ENCODE results near the gene CPSF7. TPM values are rescaled to one million over a fixed set of nuclear protein-coding genes. Genes with fewer than 3 reads are reported as not detected.

CPSF7 gene
- polyA plus RNA-seq, 1 experiment = 36.2 TPM

- DNase-seq (ENCODE audit: low read depth) = no peak
- peaks cover 15% of the 10 kb centered on the region for H3K36me3 ChIP-seq (ENCODE audit: control insufficient read depth, insufficient read depth, low read length)
- ChIA-PET POLR2A (no interaction called here), CTCF (interaction anchor here (1.0 to 2.9 kb wide), 4 partner anchors 11 to 34 kb away, joined by 3 to 12 read pairs (median 8); partner anchors contain the start of gene TMEM216)
- no peaks in the 10 kb centered on the region for H3K27me3 ChIP-seq (ENCODE audit: control insufficient read depth, insufficient read depth, low read length)
- H3K4me3 ChIP-seq (ENCODE audit: low read depth, low read length) = no peak overlapping the region
- TF ChIP-seq CTCF (IDR thresholded peaks at IDR 0.05; ENCODE audit: insufficient read depth, low read depth, low read length) = no peak
These were observed 59.3 kb downstream of the CPSF7 start for GRCh38 chr11:61370349-61371005.

- H3K36me3 ChIP-seq (ENCODE audit: control insufficient read depth, insufficient read depth, low read length) = peaks cover 15% of the 10 kb centered on the region
- no peak for DNase-seq (ENCODE audit: low read depth)
- H3K27me3 ChIP-seq (ENCODE audit: control insufficient read depth, insufficient read depth, low read length) = no peaks in the 10 kb centered on the region
- no peak overlapping the region for H3K4me3 ChIP-seq (ENCODE audit: low read depth, low read length)
- POLR2A ChIA-PET = interaction anchor here (0.5 kb wide), 1 partner anchor 454 kb away, joined by 3 read pairs; no protein-coding TSS in a partner anchor
- CTCF ChIA-PET = interaction anchor here (1.1 to 2.9 kb wide), 3 partner anchors 16 to 34 kb away, joined by 8 to 12 read pairs (median 10); no protein-coding TSS in a partner anchor
- no peak for TF ChIP-seq CTCF (IDR thresholded peaks at IDR 0.05; ENCODE audit: insufficient read depth, low read depth, low read length)
These were observed 60.1 kb downstream of the CPSF7 start for GRCh38 chr11:61369372-61370348.

GRCh38 chr11:61368646-61369045 lies 61.1 kb downstream of the CPSF7 start:
- no peak overlapping the region for H3K4me3 ChIP-seq (ENCODE audit: low read depth, low read length)
- no peak for TF ChIP-seq CTCF (IDR thresholded peaks at IDR 0.05; ENCODE audit: insufficient read depth, low read depth, low read length)
- H3K36me3 ChIP-seq (ENCODE audit: control insufficient read depth, insufficient read depth, low read length) = peaks cover 19% of the 10 kb centered on the region
- CTCF ChIA-PET = interaction anchor here (1.1 to 2.9 kb wide), 2 partner anchors 17 to 32 kb away, joined by 8 to 12 read pairs; no protein-coding TSS in a partner anchor
- POLR2A ChIA-PET = no interaction called here
- DNase-seq (ENCODE audit: low read depth) = no peak
- H3K27me3 ChIP-seq (ENCODE audit: control insufficient read depth, insufficient read depth, low read length) = no peaks in the 10 kb centered on the region

- no peak for TF ChIP-seq CTCF (IDR thresholded peaks at IDR 0.05; ENCODE audit: insufficient read depth, low read depth, low read length)
- H3K36me3 ChIP-seq (ENCODE audit: control insufficient read depth, insufficient read depth, low read length) = peaks cover 19% of the 10 kb centered on the region
- ChIA-PET POLR2A (no interaction called here), CTCF (interaction anchor here (0.7 to 7.6 kb wide), 2 partner anchors 18 to 31 kb away, joined by 4 to 49 read pairs; no protein-coding TSS in a partner anchor)
- DNase-seq (ENCODE audit: low read depth) = no peak
- no peak overlapping the region for H3K4me3 ChIP-seq (ENCODE audit: low read depth, low read length)
- H3K27me3 ChIP-seq (ENCODE audit: control insufficient read depth, insufficient read depth, low read length) = no peaks in the 10 kb centered on the region
These were observed 62.4 kb downstream of the CPSF7 start for GRCh38 chr11:61367406-61367805.
